ENCODE results near the gene CAP1.

Gene CAP1

GRCh38 chr1:40044110-40044509 lies 3.6 kb downstream of the CAP1 start:
- TF ChIP-seq CTCF (conservative IDR thresholded peaks at IDR 0.05) = no peak
- no peak overlapping the region for H3K27ac ChIP-seq

GRCh38 chr1:40045182-40045581 lies 4.7 kb downstream of the CAP1 start:
- no peak for TF ChIP-seq CTCF (conservative IDR thresholded peaks at IDR 0.05)
- no peak overlapping the region for H3K27ac ChIP-seq

GRCh38 chr1:40045766-40046165 lies 5.2 kb downstream of the CAP1 start:
- no peak overlapping the region for H3K27ac ChIP-seq
- no peak for TF ChIP-seq CTCF (conservative IDR thresholded peaks at IDR 0.05)

DNA sequence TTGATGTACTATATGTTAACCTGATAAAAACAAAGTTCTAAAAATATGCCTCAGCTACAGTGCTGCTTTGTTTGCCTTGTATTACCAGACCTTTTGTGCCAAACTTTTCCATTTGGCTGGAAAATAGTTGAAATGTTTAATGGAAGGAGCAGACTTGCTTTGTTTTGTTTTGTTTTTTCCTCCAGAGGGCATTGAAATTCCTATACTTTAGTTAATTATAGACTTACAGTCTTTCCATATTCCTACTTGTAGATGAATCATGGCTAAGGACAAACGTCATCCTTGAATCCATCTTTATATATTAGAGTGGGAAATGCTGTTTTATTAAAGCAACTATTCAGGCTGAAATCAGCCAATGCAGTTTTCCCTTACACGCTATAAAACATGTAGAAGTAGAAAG lies 6.7 kb downstream of the CAP1 start:
- TF ChIP-seq CTCF (conservative IDR thresholded peaks at IDR 0.05) = no peak
- H3K27ac ChIP-seq = no peak overlapping the region

- TF ChIP-seq CTCF (conservative IDR thresholded peaks at IDR 0.05) = no peak
- H3K27ac ChIP-seq = no peak overlapping the region
These were observed 7.2 kb downstream of the CAP1 start for GRCh38 chr1:40047769-40048168.

GRCh38 chr1:40049725-40050124 lies 9.2 kb downstream of the CAP1 start:
- no peak overlapping the region for H3K27ac ChIP-seq

DNA sequence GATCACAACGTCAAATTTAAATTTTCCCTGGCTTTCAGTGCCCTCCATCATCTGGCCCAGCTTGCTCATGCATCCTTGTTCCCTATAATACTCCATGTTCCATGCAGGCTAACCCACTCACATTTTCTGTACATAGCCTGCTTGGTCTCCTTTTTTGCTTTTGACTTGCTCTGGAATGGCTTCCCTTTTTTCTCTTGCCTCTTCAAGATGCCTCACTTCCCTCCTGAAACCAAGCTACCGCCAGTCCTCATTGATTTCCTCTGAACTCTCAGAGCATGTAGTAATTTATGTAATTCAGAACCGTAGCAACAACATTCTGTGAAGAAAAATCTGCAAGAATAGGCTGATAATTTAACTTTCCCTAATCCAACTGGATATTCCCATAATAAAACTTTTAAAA lies 10.3 kb downstream of the CAP1 start:
- no peak overlapping the region for H3K27ac ChIP-seq
- TF ChIP-seq CTCF (conservative IDR thresholded peaks at IDR 0.05) = no peak

More at GRCh38 chr1:40049725-40050124, 9.2 kb downstream of the CAP1 start:
- no peak for TF ChIP-seq CTCF (conservative IDR thresholded peaks at IDR 0.05)
